MM.1S (cell line): ENCODE data around the gene RNF34.

Experiments used
- DNase-seq: peaks from one replicate; pipeline ENCODE4 v3.0.0-alpha.2; 2015
- H2AFZ ChIP-seq: fragments of 300-600 bp; sonication (generic); 2 replicates; pipeline ENCODE4 v1.6.0; 2016; ENCODE audit warnings: antibody characterized with exemption, low read length
- H3F3A ChIP-seq: fragments of 300-600 bp; sonication (generic); 2 replicates; pipeline ENCODE4 v1.6.1; 2016; ENCODE audit warnings: mild to moderate bottlenecking, antibody characterized with exemption, low read length, moderate library complexity, mixed read lengths; ENCODE audit not compliant: insufficient read depth
- H3K27ac ChIP-seq: fragments of 300-600 bp; sonication (generic); 2 replicates; pipeline ENCODE4 v1.5.1; 2016; ENCODE audit warnings: mild to moderate bottlenecking, low read length
- H3K27me3 ChIP-seq: fragments of 300-600 bp; sonication (generic); replicated peaks from 2 replicates; pipeline ENCODE4 v1.6.0; 2016; ENCODE audit warnings: low read length; ENCODE audit not compliant: insufficient read depth
- H3K36me3 ChIP-seq: fragments of 300-600 bp; sonication (generic); replicated peaks from 2 replicates; pipeline ENCODE4 v1.6.1; 2016; ENCODE audit warnings: mild to moderate bottlenecking, low read length, mixed read lengths; ENCODE audit not compliant: insufficient read depth
- H3K4me1 ChIP-seq: fragments of 300-600 bp; sonication (generic); 2 replicates; pipeline ENCODE4 v1.6.1; 2016; ENCODE audit warnings: low read length, mixed read lengths
- H3K4me2 ChIP-seq: fragments of 300-600 bp; sonication (generic); 2 replicates; pipeline ENCODE4 v1.6.0; 2016; ENCODE audit warnings: low read depth, low read length
- H3K4me3 ChIP-seq: fragments of 300-600 bp; sonication (generic); 2 replicates; pipeline ENCODE4 v1.5.1; 2016; ENCODE audit warnings: low read length, mixed read lengths
- H3K79me2 ChIP-seq: fragments of 300-600 bp; sonication (generic); 2 replicates; pipeline ENCODE4 v1.6.1; 2016; ENCODE audit warnings: mixed run types, low read length, mixed read lengths
- H3K9ac ChIP-seq: fragments of 300-600 bp; sonication (generic); 2 replicates; pipeline ENCODE4 v1.6.1; 2016; ENCODE audit warnings: low read length, mixed read lengths
- H3K9me2 ChIP-seq: fragments of 300-600 bp; sonication (generic); replicated peaks from 2 replicates; pipeline ENCODE4 v1.6.1; 2016; ENCODE audit warnings: mild to moderate bottlenecking, low read length, mixed read lengths; ENCODE audit not compliant: insufficient read depth
- H3K9me3 ChIP-seq: fragments of 300-600 bp; sonication (generic); replicated peaks from 2 replicates; pipeline ENCODE4 v1.6.1; 2016; ENCODE audit warnings: mild to moderate bottlenecking, low read length, mixed read lengths; ENCODE audit not compliant: insufficient read depth
- H4K20me1 ChIP-seq: fragments of 300-600 bp; sonication (generic); 2 replicates; pipeline ENCODE4 v1.6.1; 2016; ENCODE audit warnings: mild to moderate bottlenecking, low read length, moderate library complexity, mixed read lengths; ENCODE audit not compliant: insufficient read depth
- CTCF ChIP-seq: fragments of 300-600 bp; sonication (generic); IDR thresholded peaks from 2 replicates; pipeline ENCODE4 v1.5.1; 2016; ENCODE audit warnings: antibody characterized with exemption, low read length, mixed read lengths
- EZH2 ChIP-seq: fragments of 300-600 bp; sonication (generic); optimal IDR thresholded peaks from 2 replicates; pipeline ENCODE3; 2017; ENCODE audit warnings: low read depth, mild to moderate bottlenecking, antibody characterized with exemption, low read length, mixed read lengths
- EZH2phosphoT487 ChIP-seq: fragments of 300-600 bp; sonication (generic); IDR thresholded peaks from 2 replicates; pipeline ENCODE4 v1.6.1; 2018; ENCODE audit warnings: antibody characterized with exemption, low read length

Gene RNF34

GRCh38 chr12:121470751-121471150 lies 70.8 kb downstream of the RNF34 start:
- no peak for DNase-seq
- no peaks in the 10 kb centered on the region for H3F3A ChIP-seq
- H3K27me3 ChIP-seq = no peaks in the 10 kb centered on the region
- H3K9me2 ChIP-seq = no peaks in the 10 kb centered on the region
- H3K36me3 ChIP-seq = no peaks in the 10 kb centered on the region
- no peaks in the 10 kb centered on the region for H3K9me3 ChIP-seq
- H3K27ac ChIP-seq = no peak overlapping the region
- H3K4me1 ChIP-seq = no peaks in the 10 kb centered on the region
- no peak overlapping the region for H3K4me3 ChIP-seq
- no peak for TF ChIP-seq CTCF
- TF ChIP-seq EZH2phosphoT487 = no peak
- no peak for TF ChIP-seq EZH2
- H4K20me1 ChIP-seq = no peaks in the 10 kb centered on the region
- no peak overlapping the region for H3K9ac ChIP-seq
- no peak overlapping the region for H2AFZ ChIP-seq
- no peak overlapping the region for H3K4me2 ChIP-seq
- H3K79me2 ChIP-seq = peaks cover 4% of the 10 kb centered on the region

DNA sequence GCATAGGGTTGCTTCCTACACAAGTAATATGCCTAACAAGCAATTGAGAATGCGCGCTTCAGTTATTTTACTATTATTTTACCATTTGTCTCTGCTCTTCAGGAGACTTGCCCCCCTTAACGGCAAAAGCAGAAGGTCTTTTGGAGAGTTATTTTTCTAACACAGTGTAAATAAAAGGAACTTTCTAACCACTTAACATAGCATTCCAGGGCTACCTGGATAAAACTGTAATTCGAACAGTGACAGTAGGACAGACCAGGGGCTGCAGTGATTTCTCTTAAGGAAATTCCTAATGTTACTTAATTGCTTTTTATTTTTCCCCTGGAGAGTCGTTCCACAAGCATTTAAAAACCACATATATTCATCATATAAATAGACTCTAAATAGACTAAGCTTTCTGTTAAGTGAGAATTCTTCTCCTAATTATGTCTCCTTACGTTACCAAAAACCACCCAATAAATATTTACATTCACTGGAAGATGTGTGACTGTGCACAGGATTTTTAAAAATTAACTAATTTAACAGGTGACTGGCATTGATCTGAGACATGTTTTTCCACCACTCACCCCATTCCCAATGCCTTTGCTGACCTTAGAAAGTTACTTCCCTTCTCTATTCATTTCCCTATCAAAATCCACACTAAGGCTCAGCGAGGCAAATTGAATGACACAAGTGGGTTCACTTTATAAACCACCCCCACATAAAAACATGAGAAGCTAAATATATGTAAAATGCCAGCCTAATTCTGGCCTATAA lies 72.4 kb downstream of the RNF34 start:
- no peak overlapping the region for H3K4me3 ChIP-seq

More for the DNA sequence above, 72.4 kb downstream of the RNF34 start:
- H3K27me3 ChIP-seq = no peaks in the 10 kb centered on the region
- H3F3A ChIP-seq = no peaks in the 10 kb centered on the region
- no peaks in the 10 kb centered on the region for H4K20me1 ChIP-seq
- no peaks in the 10 kb centered on the region for H3K4me1 ChIP-seq
- no peak overlapping the region for H3K9ac ChIP-seq
- no peak overlapping the region for H3K4me2 ChIP-seq
- H3K9me3 ChIP-seq = no peaks in the 10 kb centered on the region
- H3K9me2 ChIP-seq = no peaks in the 10 kb centered on the region
- DNase-seq = no peak
- no peaks in the 10 kb centered on the region for H3K36me3 ChIP-seq
- H3K27ac ChIP-seq = no peak overlapping the region
- no peak for TF ChIP-seq EZH2phosphoT487
- TF ChIP-seq CTCF = no peak
- TF ChIP-seq EZH2 = no peak
- H2AFZ ChIP-seq = no peak overlapping the region
- no peaks in the 10 kb centered on the region for H3K79me2 ChIP-seq
